Endodermal cell (in vitro differentiated cells): ENCODE data around the gene RCC1. TPM values are rescaled to one million over a fixed set of nuclear protein-coding genes. Genes with fewer than 3 reads are reported as not detected.

Experiments
- DNase-seq: peaks from one replicate; pipeline ENCODE4 v3.0.0-alpha.2; 2017
- H3K27ac ChIP-seq: 2 replicates; pipeline ENCODE4 v1.5.1; 2013; ENCODE audit warnings: mild to moderate bottlenecking, low read depth, low read length, moderate library complexity
- H3K27me3 ChIP-seq: 2 replicates; pipeline ENCODE4 v1.6.1; 2013; ENCODE audit warnings: mild to moderate bottlenecking, low read length, moderate library complexity; ENCODE audit not compliant: insufficient read depth, control insufficient read depth, poor library complexity, severe bottlenecking
- H3K36me3 ChIP-seq: 2 replicates; pipeline ENCODE4 v1.7.0; 2013; ENCODE audit warnings: mild to moderate bottlenecking, low read length, moderate library complexity; ENCODE audit not compliant: control insufficient read depth, insufficient read depth
- H3K4me1 ChIP-seq: one replicate; pipeline ENCODE4 v1.7.0; 2013; ENCODE audit warnings: low read length; ENCODE audit not compliant: control insufficient read depth, insufficient read depth
- H3K4me3 ChIP-seq: 2 replicates; pipeline ENCODE4 v1.5.1; 2013; ENCODE audit warnings: mild to moderate bottlenecking, low read length, moderate library complexity
- H3K9ac ChIP-seq: 2 replicates; pipeline ENCODE4 v1.6.1; 2013; ENCODE audit warnings: mild to moderate bottlenecking, low read length, moderate library complexity; ENCODE audit not compliant: poor library complexity, severe bottlenecking; ENCODE audit errors: extremely low read depth
- H3K9me3 ChIP-seq: 2 replicates; pipeline ENCODE4 v1.6.1; 2013; ENCODE audit warnings: mild to moderate bottlenecking, low read length, moderate library complexity; ENCODE audit not compliant: control insufficient read depth
- H3K27ac Mint-ChIP-seq: 2 replicates; pipeline ENCODE4 v1.8.0; 2020; ENCODE audit warnings: mixed read lengths
- H3K27me3 Mint-ChIP-seq: 2 replicates; pipeline ENCODE4 v1.8.0; 2021; ENCODE audit warnings: mild to moderate bottlenecking, mixed read lengths; ENCODE audit not compliant: insufficient read depth
- H3K36me3 Mint-ChIP-seq: 2 replicates; pipeline ENCODE4 v1.8.0; 2020; ENCODE audit warnings: low read depth, mixed read lengths
- H3K4me1 Mint-ChIP-seq: 2 replicates; pipeline ENCODE4 v1.8.0; 2020; ENCODE audit warnings: mixed read lengths
- H3K4me3 Mint-ChIP-seq: 2 replicates; pipeline ENCODE4 v1.8.0; 2020; ENCODE audit warnings: mild to moderate bottlenecking, moderate library complexity, mixed read lengths
- H3K9me3 Mint-ChIP-seq: 2 replicates; pipeline ENCODE4 v1.8.0; 2020; ENCODE audit warnings: mild to moderate bottlenecking, mixed read lengths
- CTCF ChIP-seq: fragments of 200-600 bp; sonication (generic); conservative IDR thresholded peaks from 2 replicates; pipeline ENCODE4 v1.5.0; 2021; ENCODE audit warnings: antibody characterized with exemption, mild to moderate bottlenecking
- WGBS, 2 experiments: methylation state at CpG; one replicate each; pipeline versions ENCODE4 v1.1.5 to v1.1.7; 2013; ENCODE audit warnings: missing lambda C conversion rate in 2 of 2, mixed read lengths in 1 of 2; ENCODE audit not compliant: insufficient coverage in 1 of 2, insufficient read length in 1 of 2; 5-methylcytosine and 5-hydroxymethylcytosine counted together
- total RNA-seq, 2 donors: library from RNA; stranded (reverse); fragmentation: NEBNext Ultra II Directional in 1 of 2; extraction: Animal tissue kit (Norgen Biotek cat#: 25700) in 1 of 2; gene quantifications; 2 replicates in 1 of 2; 3 replicates in 1 of 2; pipeline ENCODE4 v1.2.1, GENCODE V29; 2021

RCC1 gene
- total RNA-seq, 2 donors from 2014 or later = 55.4 to 65.3 TPM

DNA sequence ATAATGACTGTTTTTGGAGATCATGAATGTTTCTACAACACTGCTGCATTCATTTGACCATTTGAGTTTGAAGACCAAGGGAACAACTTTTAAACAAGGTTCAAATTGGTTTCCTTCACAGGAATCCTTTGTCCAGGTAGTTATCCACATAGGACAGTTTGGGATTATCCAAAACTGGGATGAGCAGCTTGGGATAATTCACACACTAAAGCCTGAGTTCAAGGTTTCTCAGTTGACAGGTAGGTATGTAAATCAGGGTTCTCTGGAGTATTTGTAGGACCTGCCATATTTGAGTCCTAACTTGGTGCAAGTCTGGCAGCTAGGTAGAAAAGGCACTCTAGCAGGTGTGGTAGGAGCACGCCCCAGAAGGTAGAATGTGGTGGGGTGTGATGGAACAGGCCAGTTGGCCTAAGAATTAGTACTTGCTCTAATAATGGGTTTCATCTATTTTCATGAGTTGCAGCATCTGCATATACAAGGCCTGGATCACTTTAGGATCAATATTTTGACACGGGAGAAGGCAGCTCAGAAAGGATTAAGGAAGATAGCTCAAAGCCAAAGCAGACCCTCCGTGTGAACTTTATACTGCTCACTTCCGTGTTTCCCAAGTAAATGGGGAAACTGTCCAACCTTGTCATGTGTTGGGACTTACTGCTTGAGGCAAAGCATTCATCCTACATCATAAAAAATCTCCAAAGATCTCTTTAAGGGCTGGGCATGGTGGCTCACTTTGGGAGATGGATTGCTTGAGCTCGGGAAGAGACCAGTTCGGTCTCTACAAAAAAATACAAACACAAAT, 72.1 kb downstream of the RCC1 start:
- Histone ChIP-seq H3K4me1 (no peaks in the 10 kb centered on the region), H3K4me3 (no peak overlapping the region), H3K9me3 (no peaks in the 10 kb centered on the region), H3K27ac (no peak overlapping the region), H3K36me3 (peaks cover 52% of the 10 kb centered on the region), H3K27me3 (peaks cover 6% of the 10 kb centered on the region), H3K9ac (no peak overlapping the region)
- Mint-ChIP-seq H3K4me3 (no peak overlapping the region), H3K36me3 (peaks cover 50% of the 10 kb centered on the region), H3K4me1 (peaks cover 20% of the 10 kb centered on the region), H3K27me3 (peaks cover 7% of the 10 kb centered on the region), H3K9me3 (no peaks in the 10 kb centered on the region), H3K27ac (no peak overlapping the region)
- no peak for TF ChIP-seq CTCF
- 94 to 100% methylated on average over 5 to 6 of the region's 6 CpGs for WGBS, 2 experiments
- no peak for DNase-seq

DNA sequence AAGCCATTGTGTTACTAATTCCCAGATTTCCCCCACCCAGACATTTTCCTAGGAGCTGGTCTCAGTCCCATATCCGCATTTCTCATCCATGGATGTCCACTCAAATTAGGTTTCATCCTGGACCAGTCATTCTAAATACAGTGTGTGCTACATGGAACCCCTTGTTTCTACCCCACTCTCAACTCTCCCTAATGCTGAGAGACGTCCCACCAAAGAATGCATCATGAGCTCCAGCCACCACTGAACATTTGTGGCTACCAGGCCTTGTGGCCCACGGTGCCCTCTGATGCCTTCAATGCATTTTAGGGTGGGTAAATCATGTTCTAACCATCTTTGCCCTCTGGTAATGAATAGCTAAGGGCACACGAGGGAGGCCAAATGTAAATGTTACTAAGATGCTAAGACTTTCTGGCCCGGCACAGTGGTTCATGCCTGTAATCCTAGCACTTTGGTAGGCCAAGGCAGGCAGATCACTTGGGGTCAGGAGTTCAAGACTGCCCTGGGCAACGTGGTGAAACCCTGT, 72.9 kb downstream of the RCC1 start:
- Histone ChIP-seq H3K36me3 (peaks cover 47% of the 10 kb centered on the region), H3K27ac (no peak overlapping the region)
- peaks cover 45% of the 10 kb centered on the region for H3K36me3 Mint-ChIP-seq

DNA sequence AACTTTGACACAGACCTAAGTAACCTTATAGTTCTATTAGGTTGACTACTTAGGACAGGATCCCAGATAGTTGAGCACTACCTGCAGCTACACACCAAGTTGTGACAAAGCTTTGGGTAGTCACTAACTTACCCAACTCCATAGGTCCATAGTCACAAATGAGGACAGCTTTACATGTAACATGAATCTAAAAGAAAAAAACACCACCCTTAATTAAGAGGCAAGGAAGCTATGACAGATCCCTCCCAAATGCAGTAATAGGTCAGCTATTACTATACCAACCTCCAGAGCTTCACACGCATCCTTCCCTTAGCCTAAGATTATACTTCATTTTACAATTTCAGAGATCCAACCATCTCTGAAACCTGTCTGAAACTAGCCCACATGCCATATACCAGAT, 73.6 kb downstream of the RCC1 start:
- no peaks in the 10 kb centered on the region for H3K9me3 Mint-ChIP-seq
- Histone ChIP-seq H3K4me3 (peak overlapping the region; percentile 93), H3K27ac (no peak overlapping the region), H3K9ac (peak overlapping the region; percentile 73), H3K9me3 (no peaks in the 10 kb centered on the region), H3K27me3 (peaks cover 6% of the 10 kb centered on the region), H3K4me1 (no peaks in the 10 kb centered on the region), H3K36me3 (peaks cover 45% of the 10 kb centered on the region)
- H3K4me3 Mint-ChIP-seq = peak overlapping the region; percentile 94
- peak overlapping the region; percentile 74 for H3K27ac Mint-ChIP-seq
- no peak for TF ChIP-seq CTCF
- peaks cover 44% of the 10 kb centered on the region for H3K36me3 Mint-ChIP-seq
- DNase-seq = no peak
- H3K27me3 Mint-ChIP-seq = peaks cover 7% of the 10 kb centered on the region
- H3K4me1 Mint-ChIP-seq = peaks cover 20% of the 10 kb centered on the region
- 87 to 100% methylated on average over 1 of the region's 1 CpG for WGBS, 2 experiments

More for the DNA sequence above, 72.9 kb downstream of the RCC1 start:
- no peak overlapping the region for H3K4me3 Mint-ChIP-seq
- DNase-seq = no peak
- H3K4me1 Mint-ChIP-seq = peaks cover 20% of the 10 kb centered on the region
- Histone ChIP-seq H3K4me1 (no peaks in the 10 kb centered on the region), H3K4me3 (peak overlapping the region; percentile 93), H3K27me3 (peaks cover 6% of the 10 kb centered on the region), H3K9me3 (no peaks in the 10 kb centered on the region), H3K9ac (no peak overlapping the region)
- TF ChIP-seq CTCF = no peak
- no peaks in the 10 kb centered on the region for H3K9me3 Mint-ChIP-seq
- peaks cover 7% of the 10 kb centered on the region for H3K27me3 Mint-ChIP-seq
- H3K27ac Mint-ChIP-seq = peak overlapping the region; percentile 69
- whole genome bisulfite sequencing, 2 experiments = 88 to 92% methylated on average over 6 of the region's 6 CpGs
